ENCODE measurements around the gene IFT74.

IFT74 gene

DNA sequence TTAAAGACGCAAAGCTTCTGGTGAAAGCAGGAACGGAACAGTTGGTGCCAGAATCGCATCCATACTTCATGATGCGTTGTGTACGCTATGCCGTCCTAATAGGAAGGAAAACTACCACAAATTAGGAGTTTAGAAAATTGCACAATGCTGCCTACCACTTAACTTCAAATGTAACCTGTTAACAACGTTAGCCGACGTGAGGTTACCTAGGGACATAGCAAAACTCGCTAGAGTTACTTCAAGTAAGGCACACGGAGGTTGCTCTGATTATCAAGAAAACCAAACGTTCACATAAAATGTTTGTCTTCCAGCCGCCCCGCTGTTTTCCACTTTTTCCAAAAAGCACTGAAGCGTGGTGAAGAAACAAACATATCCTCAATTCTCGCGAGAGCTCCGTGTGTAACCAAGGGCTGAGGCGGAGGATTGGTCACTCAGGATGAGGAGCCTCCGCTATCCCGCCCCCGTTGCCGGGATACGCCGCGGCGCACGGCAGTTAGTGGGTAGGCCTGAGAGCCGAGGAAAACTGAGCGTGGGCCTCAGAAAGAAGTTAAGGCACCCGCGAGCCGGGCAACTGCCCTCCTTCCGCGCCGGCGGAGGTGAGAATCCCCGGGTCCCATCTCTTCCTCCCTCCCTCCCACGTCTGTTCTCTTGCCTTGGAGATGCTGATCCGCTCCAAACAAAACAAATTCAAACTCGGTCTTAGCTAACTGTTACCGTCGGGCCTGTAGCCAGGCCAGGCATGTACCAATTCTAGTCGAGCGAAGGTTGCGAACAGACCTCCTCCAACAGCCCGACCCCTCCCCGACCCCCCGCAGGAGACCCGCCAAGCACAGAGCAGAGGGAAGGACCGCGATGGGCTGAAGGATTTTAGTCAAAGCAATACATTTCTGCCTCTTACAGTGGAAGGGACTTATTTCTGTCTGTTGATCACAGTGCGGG is at the start of gene IFT74:
IFT74 (plus strand) TSS at position 492 of the 939 bp plus-strand sequence. CDS start 5,556 bp downstream, outside the sequence.
- ATAC-seq = peak; percentile 100
- peak; percentile 93 for DNase-seq

- no peak for DNase-seq
Measured at GRCh38 chr9:26913138-26913668, 43.0 kb upstream of the IFT74 start.

GRCh38 chr9:26919698-26920097 is 36.5 kb upstream of the IFT74 start:
- DNase-seq (no peak), ATAC-seq (no peak)

More at GRCh38 chr9:26913138-26913668, 43.0 kb upstream of the IFT74 start:
- ATAC-seq = no peak

- ATAC-seq (no peak), DNase-seq (no peak)
Measured at GRCh38 chr9:26925609-26926008, 30.6 kb upstream of the IFT74 start.

GRCh38 chr9:26928902-26929495 is 27.2 kb upstream of the IFT74 start:
- ATAC-seq = no peak
- no peak for DNase-seq

- ATAC-seq = no peak
- no peak for DNase-seq
Measured at GRCh38 chr9:26935847-26936246, 20.4 kb upstream of the IFT74 start.

DNA sequence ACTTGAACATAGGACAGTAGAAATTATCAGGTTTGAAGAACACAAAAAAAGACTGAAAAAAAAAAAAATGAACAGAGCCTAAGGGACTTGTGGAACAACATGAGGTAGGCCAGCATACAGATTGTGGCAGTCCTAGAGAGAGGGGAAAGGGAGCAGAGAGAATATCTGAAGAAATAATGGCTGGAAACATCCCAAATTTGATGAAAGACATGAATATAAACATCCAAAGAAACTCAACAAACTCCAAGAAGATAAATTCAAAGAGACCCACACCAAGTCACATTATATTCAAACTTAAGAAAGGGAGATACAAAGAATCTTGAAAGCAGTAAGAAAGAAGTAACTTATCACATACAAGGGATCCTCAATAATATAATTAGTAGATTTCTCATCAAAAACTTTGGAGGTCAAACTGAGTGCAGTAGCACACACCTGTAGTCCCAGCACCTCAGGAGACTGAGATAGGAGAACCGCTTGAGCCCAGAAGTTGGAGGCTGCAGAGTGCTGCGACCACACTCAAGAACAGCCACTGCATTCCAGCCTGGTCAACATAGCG is 18.3 kb upstream of the IFT74 start:
- no peak for ATAC-seq
- DNase-seq = no peak

- ATAC-seq = peak; percentile 19
Measured at GRCh38 chr9:26939955-26940711, 16.1 kb upstream of the IFT74 start.

DNA sequence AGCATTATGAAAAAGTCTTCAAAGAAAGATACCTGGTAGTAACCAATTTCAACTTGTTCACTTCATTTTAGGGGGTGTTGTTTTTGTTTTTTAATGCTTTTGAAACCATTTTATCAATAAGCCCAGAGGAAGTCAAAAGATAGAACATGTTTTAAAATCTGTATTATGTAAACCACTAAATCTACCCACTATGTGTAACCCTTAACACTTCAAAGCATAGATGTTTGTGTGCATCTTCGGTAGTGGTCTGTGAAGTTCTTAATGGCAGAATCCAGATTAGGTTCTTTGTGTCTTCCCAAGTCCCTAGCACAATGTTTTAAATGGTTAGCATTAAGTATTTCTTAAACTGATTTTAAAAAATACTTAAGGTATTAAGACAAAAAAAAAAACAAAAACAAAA is 15.4 kb upstream of the IFT74 start:
- no peak for ATAC-seq
- DNase-seq = no peak

More at GRCh38 chr9:26939955-26940711, 16.1 kb upstream of the IFT74 start:
- DNase-seq = no peak

DNA sequence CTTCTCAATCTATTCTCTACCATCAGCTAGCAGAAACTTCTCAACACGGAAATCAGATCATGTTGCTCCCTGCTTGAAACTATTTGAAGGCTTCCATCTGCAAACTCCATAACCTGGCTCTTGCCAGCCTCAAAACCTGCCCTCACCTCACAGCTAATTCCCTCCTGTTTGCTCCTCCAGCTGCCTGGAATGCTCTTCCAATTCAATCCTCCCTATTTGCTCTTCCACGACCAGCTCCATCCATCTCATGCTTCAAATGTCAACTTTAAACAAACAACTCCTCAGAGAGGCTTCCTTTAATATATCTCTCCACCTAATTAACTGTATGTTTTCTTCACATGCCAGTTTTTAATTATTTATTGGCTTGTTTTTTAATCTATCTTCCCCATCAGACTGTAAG is 10.6 kb upstream of the IFT74 start:
- DNase-seq (no peak), ATAC-seq (no peak)

DNA sequence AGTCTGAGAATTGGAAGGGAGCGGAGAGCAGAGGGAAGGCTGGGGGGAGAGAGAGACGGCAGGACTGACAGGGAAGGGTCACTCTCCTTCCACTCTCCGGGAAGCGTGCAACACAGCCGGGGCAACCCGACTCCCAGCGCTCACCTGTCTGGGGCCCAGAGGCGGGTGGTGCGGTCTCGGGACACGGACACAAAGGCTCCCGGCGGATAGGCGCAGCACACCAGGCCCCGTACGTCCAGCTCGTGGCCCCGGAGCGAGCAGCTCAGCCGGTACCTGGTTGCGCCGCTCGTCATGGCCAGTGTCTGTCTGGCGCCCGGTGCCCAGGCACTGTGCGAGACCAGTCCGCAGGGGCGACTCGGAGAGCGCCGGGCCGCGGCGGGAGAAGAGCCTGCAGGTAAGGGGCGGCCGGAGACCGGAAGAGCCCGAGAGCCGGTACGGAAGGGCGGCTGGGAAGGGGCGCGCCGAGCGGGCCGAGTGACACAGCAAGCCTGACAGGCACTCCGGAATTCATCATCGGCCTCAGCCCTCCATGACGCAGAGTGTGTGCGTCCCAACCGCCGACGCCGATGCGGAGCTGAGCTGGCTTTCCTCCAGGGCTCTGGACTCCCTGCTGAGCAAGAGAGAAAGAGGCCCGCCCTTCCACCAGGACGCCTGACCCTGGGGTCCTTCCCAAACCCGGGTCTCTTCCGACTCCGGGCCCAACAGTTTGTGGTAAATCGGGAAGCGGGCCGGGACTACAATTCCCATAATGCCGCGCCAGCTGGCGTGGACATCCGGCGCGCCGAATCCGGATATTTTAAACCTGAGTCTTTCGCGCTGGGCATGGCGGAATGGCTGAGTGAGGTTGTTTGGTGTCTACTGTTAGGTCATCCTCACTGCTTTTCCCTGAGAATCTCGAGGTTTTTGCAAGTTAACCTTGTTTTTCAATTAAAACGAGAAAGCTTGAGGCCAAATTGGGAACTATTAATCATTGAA is 9.2 kb upstream of the IFT74 start, which contains the start of gene PLAA:
PLAA (minus strand) TSS at position 490 of the 975 bp plus-strand sequence; CDS start at position 293, 197 bp downstream.
- peak; percentile 85 for DNase-seq
- ATAC-seq = peak; percentile 99

DNA sequence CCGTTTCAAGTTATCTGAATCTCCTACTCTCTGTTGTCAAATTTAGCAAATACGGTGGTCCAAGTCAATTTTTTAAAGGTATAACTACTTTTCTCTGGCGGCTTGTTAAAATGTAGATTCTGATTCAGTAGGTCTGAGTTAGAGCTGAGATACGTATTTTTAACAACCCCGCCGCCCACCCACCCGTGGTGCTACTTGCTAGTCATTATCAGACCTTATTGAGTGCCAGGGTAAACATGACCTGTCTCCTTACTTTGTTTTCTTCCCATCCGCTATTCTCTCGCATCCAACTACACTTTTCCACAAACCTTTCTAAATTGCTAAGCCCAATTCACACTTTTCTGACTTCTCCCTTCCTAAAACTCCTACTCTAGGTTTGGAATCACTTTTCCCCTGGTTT is 8.5 kb upstream of the IFT74 start:
- peak; percentile 46 for DNase-seq

DNA sequence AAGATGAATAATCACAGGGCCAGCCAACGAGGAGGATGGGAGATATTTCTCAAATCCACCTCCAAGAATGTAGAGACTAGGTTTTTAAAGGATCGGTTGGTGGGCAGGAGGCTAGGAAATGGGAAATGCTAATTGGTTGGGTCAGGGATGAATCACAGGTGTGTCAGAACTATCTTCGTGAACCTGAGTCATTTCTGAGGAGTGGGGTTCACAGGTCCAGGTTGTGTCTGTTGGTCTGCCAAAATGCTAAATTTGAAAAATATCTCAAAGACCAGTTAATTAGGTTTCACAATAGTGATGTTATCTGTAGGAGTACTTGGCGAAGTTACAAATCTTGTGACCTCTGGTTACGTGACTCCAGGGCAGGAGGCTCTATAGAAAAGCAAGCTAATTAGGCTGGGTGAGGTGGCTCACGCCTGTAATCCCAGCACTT is 6.6 kb upstream of the IFT74 start:
- DNase-seq = no peak
- no peak for ATAC-seq

More for the DNA sequence above, 8.5 kb upstream of the IFT74 start:
- no peak for ATAC-seq

GRCh38 chr9:26950521-26950920 is 5.7 kb upstream of the IFT74 start:
- DNase-seq (no peak), ATAC-seq (no peak)

DNA sequence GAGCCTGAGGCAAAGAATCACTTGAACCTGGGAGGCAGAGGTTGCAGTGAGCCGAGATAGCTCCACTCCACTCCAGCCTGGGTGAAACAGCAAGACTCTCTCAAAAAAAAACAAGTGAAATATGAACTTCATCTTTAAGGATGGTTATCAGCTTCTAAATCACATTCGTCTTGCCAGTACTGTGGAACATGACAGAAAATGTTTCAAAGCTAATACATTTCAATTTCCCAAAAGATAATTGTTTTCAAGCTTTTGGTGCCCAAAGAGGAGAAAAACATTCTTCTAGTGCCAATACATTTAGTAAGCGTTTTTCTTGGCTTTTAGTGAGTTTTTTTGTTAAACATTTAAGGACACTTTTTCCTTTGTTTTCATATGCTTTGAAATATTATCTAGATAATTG is 4.4 kb upstream of the IFT74 start:
- no peak for ATAC-seq
- DNase-seq = no peak

GRCh38 chr9:26954050-26954508 is 2.1 kb upstream of the IFT74 start:
- DNase-seq (no peak), ATAC-seq (peak; percentile 41)

DNA sequence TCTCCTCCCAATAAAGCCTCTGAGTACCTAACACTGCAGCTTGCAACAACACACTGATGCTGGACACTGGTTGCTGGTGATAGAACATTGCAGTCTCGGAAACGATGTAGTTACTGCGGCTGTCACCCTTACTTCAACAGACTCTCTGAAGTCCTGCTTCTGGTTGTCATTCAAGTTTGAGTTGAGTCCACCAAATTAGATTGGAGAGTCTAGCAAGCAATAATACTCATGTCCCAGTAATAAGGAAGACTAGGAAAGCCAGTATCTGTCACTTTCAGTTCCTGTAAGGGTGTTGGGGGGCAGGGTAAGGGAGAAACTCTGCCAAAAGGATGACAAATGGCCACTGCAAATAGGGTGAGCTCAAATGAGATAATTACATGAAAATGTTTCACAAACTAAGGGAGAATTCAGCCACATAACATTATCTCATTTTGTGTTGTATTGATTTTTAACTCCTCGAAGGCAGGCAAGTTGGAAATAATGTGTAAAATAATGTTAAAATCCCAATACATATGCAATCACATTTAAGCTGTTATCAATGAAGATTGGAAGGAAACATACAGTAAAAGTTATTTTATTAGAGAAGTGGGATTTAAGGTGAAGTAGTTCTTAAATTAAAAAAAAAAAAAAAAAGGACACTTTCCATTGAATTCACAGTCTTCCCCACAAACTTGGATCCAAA is 849 bp upstream of the IFT74 start:
- ATAC-seq (no peak), DNase-seq (no peak)

DNA sequence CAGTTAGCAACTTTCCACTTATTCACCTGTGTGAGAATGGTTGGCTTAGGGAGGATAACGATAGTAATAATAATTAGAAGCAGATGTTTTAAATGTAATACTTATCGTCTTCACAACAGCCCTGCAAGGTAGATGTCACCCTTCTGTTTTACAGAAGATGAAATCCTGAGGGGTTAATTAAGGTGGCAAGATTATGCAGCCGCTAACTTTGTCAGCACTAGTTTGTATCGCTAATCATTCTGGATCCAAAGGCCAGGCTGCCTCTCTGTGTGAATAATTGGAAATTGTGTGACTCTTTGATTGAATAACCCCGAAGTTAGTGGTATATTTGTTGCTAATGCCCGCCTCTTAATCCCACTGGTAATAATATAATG is 635 bp downstream of the IFT74 start:
- DNase-seq (no peak), ATAC-seq (no peak)

GRCh38 chr9:26971721-26972120 is 15.5 kb downstream of the IFT74 start:
- DNase-seq (no peak), ATAC-seq (no peak)

- DNase-seq = no peak
- no peak for ATAC-seq
Measured at GRCh38 chr9:26973989-26974388, 17.8 kb downstream of the IFT74 start.
